WTC11 (cell line): ENCODE measurements around the gene GSTA4. TPM values are rescaled to one million over a fixed set of nuclear protein-coding genes. Genes with fewer than 3 reads are reported as not detected.

ENCODE experiments used
- ATAC-seq: fragments of 200-7000 bp; cut with Tn5 transposase; 2 replicates; pipeline ENCODE4 v1.10.0; 2021; ENCODE audit warnings: mild to moderate bottlenecking, moderate library complexity
- CTCF ChIA-PET: fragments of 300-600 bp; sonication (Branson Sonifier 250); formaldehyde crosslinking; loops from one replicate; lab custom pipeline; 2021; ENCODE audit warnings: antibody characterized with exemption; lab: Charles Lee
- POLR2A ChIA-PET: fragments of 350-600 bp; sonication (Branson Sonifier 250); formaldehyde crosslinking; loops from one replicate; lab custom pipeline; 2021; ENCODE audit warnings: antibody characterized with exemption; lab: Charles Lee
- DNase-seq: peaks from one replicate; pipeline ENCODE4 v3.0.0; 2021; ENCODE audit warnings: low spot score
- H3K27ac Mint-ChIP-seq: 2 replicates; pipeline ENCODE4 v1.8.0; 2021; ENCODE audit warnings: mixed read lengths
- H3K27me3 Mint-ChIP-seq: 2 replicates; pipeline ENCODE4 v1.8.0; 2021; ENCODE audit warnings: low read depth, mild to moderate bottlenecking, moderate library complexity, mixed read lengths
- H3K36me3 Mint-ChIP-seq: 2 replicates; pipeline ENCODE4 v1.8.0; 2021; ENCODE audit warnings: mixed read lengths
- H3K4me1 Mint-ChIP-seq: 2 replicates; pipeline ENCODE4 v1.8.0; 2022; ENCODE audit warnings: mixed read lengths
- H3K4me3 Mint-ChIP-seq: 2 replicates; pipeline ENCODE4 v1.8.0; 2021; ENCODE audit warnings: mild to moderate bottlenecking, moderate library complexity, mixed read lengths
- H3K9me3 Mint-ChIP-seq: 2 replicates; pipeline ENCODE4 v1.8.0; 2021; ENCODE audit warnings: mixed read lengths
- AFF4 ChIP-seq: sonication (generic); formaldehyde crosslinking; IDR thresholded peaks from 2 replicates; pipeline ENCODE4 v1.8.1; 2023; ENCODE audit warnings: mild to moderate bottlenecking, missing genetic modification reagents, borderline replicate concordance
- CDX4 ChIP-seq: fragments of 250-450 bp; sonication (Bioruptor Pico); IDR thresholded peaks from 2 replicates; pipeline ENCODE4 v1.9.0; 2021; ENCODE audit warnings: moderate library complexity, mild to moderate bottlenecking, inconsistent platforms, borderline replicate concordance
- FOXK1 ChIP-seq: sonication (generic); formaldehyde crosslinking; IDR thresholded peaks from 2 replicates; pipeline ENCODE4 v1.8.0; 2022; ENCODE audit warnings: mild to moderate bottlenecking, moderate library complexity, missing genetic modification reagents
- IRF1 ChIP-seq: sonication (generic); formaldehyde crosslinking; IDR thresholded peaks from 2 replicates; pipeline ENCODE4 v1.8.0; 2023; ENCODE audit warnings: missing genetic modification reagents
- KAT7 ChIP-seq: sonication (generic); formaldehyde crosslinking; IDR thresholded peaks from 2 replicates; pipeline ENCODE4 v1.8.1; 2023; ENCODE audit warnings: missing genetic modification reagents, mild to moderate bottlenecking, borderline replicate concordance
- MYBL2 ChIP-seq: sonication (generic); formaldehyde crosslinking; IDR thresholded peaks from 2 replicates; pipeline ENCODE4 v1.8.1; 2023; ENCODE audit warnings: mild to moderate bottlenecking, moderate library complexity, missing genetic modification reagents
- NR3C1 ChIP-seq: sonication (generic); formaldehyde crosslinking; conservative IDR thresholded peaks from 2 replicates; pipeline ENCODE4 v1.8.1; 2023; ENCODE audit warnings: low read depth, mild to moderate bottlenecking, missing genetic modification reagents
- RORB ChIP-seq: fragments of 250-450 bp; sonication (Bioruptor Pico); IDR thresholded peaks from 2 replicates; pipeline ENCODE4 v1.9.0; 2021; ENCODE audit warnings: mild to moderate bottlenecking
- ZNF317 ChIP-seq: sonication (generic); formaldehyde crosslinking; IDR thresholded peaks from 2 replicates; pipeline ENCODE4 v1.8.1; 2023; ENCODE audit warnings: low read depth, mild to moderate bottlenecking, moderate library complexity, missing genetic modification reagents, borderline replicate concordance
- ZNF423 ChIP-seq: fragments of 250-450 bp; sonication (Bioruptor Pico); IDR thresholded peaks from 2 replicates; pipeline ENCODE4 v2.1.2; 2022; ENCODE audit warnings: mild to moderate bottlenecking, moderate library complexity
- ZNF425 ChIP-seq: fragments of 250-450 bp; sonication (Bioruptor Pico); conservative IDR thresholded peaks from 2 replicates; pipeline ENCODE4 v1.9.0; 2021; ENCODE audit warnings: mild to moderate bottlenecking
- ZNF532 ChIP-seq: fragments of 250-450 bp; sonication (Bioruptor Pico); IDR thresholded peaks from 2 replicates; pipeline ENCODE4 v1.9.0; 2021; ENCODE audit warnings: mild to moderate bottlenecking, borderline replicate concordance
- total RNA-seq: library from RNA; stranded (reverse); gene quantifications from 3 replicates; pipeline ENCODE4 v1.2.3, GENCODE V29; 2021

The GSTA4 gene
- total RNA-seq, 1 experiment from 2014 or later, result 12.6 TPM

- no peak for TF ChIP-seq NR3C1 (CRISPR knock-in tag)
- no peak for TF ChIP-seq CDX4 (CRISPR knock-in tag)
- no peak for TF ChIP-seq FOXK1
- TF ChIP-seq RORB (CRISPR knock-in tag), result no peak
- TF ChIP-seq MYBL2 (CRISPR knock-in tag), result 0 out of 2 replicates have a peak, but pooled peaks have one; percentile 40
- TF ChIP-seq ZNF425 (CRISPR knock-in tag), result no peak
- TF ChIP-seq ZNF423 (CRISPR knock-in tag), result no peak
- TF ChIP-seq ZNF317 (CRISPR knock-in tag), result no peak
These were observed 320 bp downstream of the GSTA4 start (continued) for GRCh38 chr6:52994839-52995088.

GRCh38 chr6:52994031-52994838, 849 bp downstream of the GSTA4 start:
- CTCF ChIA-PET, result interaction anchor here (0.6 to 2.4 kb wide), 13 partner anchors 15 to 490 kb away, joined by 3 to 10 read pairs (median 4); partner anchors contain the start of gene FBXO9
- Mint-ChIP-seq H3K27me3 (peaks cover 5% of the 10 kb centered on the region), H3K9me3 (no peaks in the 10 kb centered on the region), H3K4me3 (peak overlapping the region; percentile 89), H3K4me1 (peaks cover 15% of the 10 kb centered on the region), H3K27ac (peak overlapping the region; percentile 98), H3K36me3 (peaks cover 9% of the 10 kb centered on the region)
- POLR2A ChIA-PET, result interaction anchor here (0.5 to 1.3 kb wide), 2 partner anchors 72 to 555 kb away, joined by 3 to 4 read pairs; no protein-coding TSS in a partner anchor
- peak; percentile 19 for DNase-seq
- no peak for ATAC-seq
- TF ChIP-seq ZNF532 (CRISPR knock-in tag) (no peak), KAT7 (CRISPR knock-in tag) (0 out of 2 replicates have a peak, but pooled peaks have one; percentile 12)

GRCh38 chr6:52992980-52993920, 1.8 kb downstream of the GSTA4 start:
- Mint-ChIP-seq H3K27ac (no peak overlapping the region), H3K27me3 (peaks cover 5% of the 10 kb centered on the region), H3K4me3 (peak overlapping the region; percentile 89), H3K4me1 (peaks cover 15% of the 10 kb centered on the region), H3K36me3 (peaks cover 9% of the 10 kb centered on the region), H3K9me3 (no peaks in the 10 kb centered on the region)
- TF ChIP-seq AFF4 (CRISPR knock-in tag), result no peak
- TF ChIP-seq IRF1 (CRISPR knock-in tag), result no peak
- ChIA-PET POLR2A (no interaction called here), CTCF (interaction anchor here (0.9 to 2.4 kb wide), 7 partner anchors 16 to 491 kb away, joined by 3 to 10 read pairs (median 4); partner anchors contain the start of gene FBXO9)
- DNase-seq (no peak), ATAC-seq (no peak)
